ENCODE measurements around the gene STPG2. TPM values are rescaled to one million over a fixed set of nuclear protein-coding genes. Genes with fewer than 3 reads are reported as not detected.

STPG2 gene
- total and polyA plus RNA-seq, 9 donors: 0.06 to 1.3 (median 0.53) TPM; not detected in 1

- Histone ChIP-seq H3K9me3 (no peaks in the 10 kb centered on the region), H3K36me3 (no peaks in the 10 kb centered on the region), H3K27me3 (no peaks in the 10 kb centered on the region), H3K4me3 (no peak overlapping the region), H3K4me1 (ENCODE audit: insufficient read depth) (no peaks in the 10 kb centered on the region), H3K27ac (no peak overlapping the region)
- WGBS, 3 donors: 24 to 46% (median 25%) methylated on average over 1 of the region's 1 CpG
- TF ChIP-seq CTCF (IDR thresholded peaks at IDR 0.05) (no peak), POLR2A (IDR thresholded peaks at IDR 0.05) (no peak), EP300 (IDR thresholded peaks at IDR 0.05) (no peak)
- no peak for DNase-seq
- intact Hi-C loops (cut with DNase I): no loop called here
Observed at GRCh38 chr4:98170035-98170434, 26.8 kb upstream of the STPG2 start.

GRCh38 chr4:98166731-98167041 is 23.4 kb upstream of the STPG2 start:
- TF ChIP-seq POLR2A (IDR thresholded peaks at IDR 0.05) (no peak), EP300 (IDR thresholded peaks at IDR 0.05) (no peak), CTCF (IDR thresholded peaks at IDR 0.05) (no peak)
- Histone ChIP-seq H3K27me3 (no peaks in the 10 kb centered on the region), H3K4me3 (no peak overlapping the region), H3K27ac (no peak overlapping the region), H3K4me1 (ENCODE audit: insufficient read depth) (no peaks in the 10 kb centered on the region), H3K9me3 (no peaks in the 10 kb centered on the region), H3K36me3 (no peaks in the 10 kb centered on the region)
- intact Hi-C loops (cut with DNase I): no loop called here
- WGBS, 3 donors: 95% methylated on average over 2 of the region's 2 CpGs
- no peak for DNase-seq

GRCh38 chr4:98166025-98166730 is 22.9 kb upstream of the STPG2 start:
- Histone ChIP-seq H3K4me1 (ENCODE audit: insufficient read depth) (no peaks in the 10 kb centered on the region), H3K4me3 (no peak overlapping the region), H3K27ac (no peak overlapping the region), H3K36me3 (no peaks in the 10 kb centered on the region), H3K9me3 (no peaks in the 10 kb centered on the region), H3K27me3 (no peaks in the 10 kb centered on the region)
- intact Hi-C loops (cut with DNase I): no loop called here
- no peak for DNase-seq
- no peak for TF ChIP-seq CTCF (IDR thresholded peaks at IDR 0.05)
- no peak for TF ChIP-seq POLR2A (IDR thresholded peaks at IDR 0.05)
- no peak for TF ChIP-seq EP300 (IDR thresholded peaks at IDR 0.05)
- WGBS, 3 donors: 84 to 85% (median 85%) methylated on average over 7 of the region's 7 CpGs

GRCh38 chr4:98162696-98163095 is 19.4 kb upstream of the STPG2 start:
- Histone ChIP-seq H3K27ac (no peak overlapping the region), H3K4me1 (ENCODE audit: insufficient read depth) (no peaks in the 10 kb centered on the region), H3K4me3 (no peak overlapping the region), H3K27me3 (no peaks in the 10 kb centered on the region), H3K9me3 (no peaks in the 10 kb centered on the region), H3K36me3 (no peaks in the 10 kb centered on the region)
- TF ChIP-seq EP300 (IDR thresholded peaks at IDR 0.05) (no peak), POLR2A (IDR thresholded peaks at IDR 0.05) (no peak), CTCF (IDR thresholded peaks at IDR 0.05) (no peak)
- intact Hi-C loops (cut with DNase I): no loop called here
- DNase-seq: no peak
- WGBS, 3 donors: 93 to 97% (median 95%) methylated on average over 3 of the region's 3 CpGs

Data from ovary (tissue), 9 donors.